HG03139 (cell line): Measurements from ENCODE around the gene MIEN1.
A peak's percentile ranks its signal among the peaks of the same experiment; 100 is the strongest.
"Not testable (repeated sequence)": the region's sequence is repeated elsewhere in the genome, so short reads cannot be mapped to it uniquely, and the experiment has no call there.

Experiments
- ATAC-seq: cut with Tn5 transposase; IDR thresholded peaks from one replicate; pipeline ENCODE4 v1.9.1; 2021; ENCODE audit not compliant: unreplicated experiment

The MIEN1 gene

GRCh38 chr17:39701012-39701783 is 29.1 kb downstream of the MIEN1 start:
- ATAC-seq = no peak

- no peak for ATAC-seq
Measured at GRCh38 chr17:39700148-39700987, 30.0 kb downstream of the MIEN1 start.

- no peak for ATAC-seq
Measured at GRCh38 chr17:39699818-39700147, 30.5 kb downstream of the MIEN1 start, which contains the start of gene ERBB2. Gene ERBB2, plus strand, starts transcription at chr17:39700064. Its CDS starts 175 bp downstream, at chr17:39700239.

GRCh38 chr17:39699157-39699817 is 31.0 kb downstream of the MIEN1 start:
- ATAC-seq = not testable (repeated sequence)

GRCh38 chr17:39697961-39698360 is 32.4 kb downstream of the MIEN1 start:
- no peak for ATAC-seq

- ATAC-seq = no peak
Measured at GRCh38 chr17:39696731-39697130, 33.6 kb downstream of the MIEN1 start.

GRCh38 chr17:39695089-39695474 is 35.2 kb downstream of the MIEN1 start:
- no peak for ATAC-seq

- no peak for ATAC-seq
Measured at GRCh38 chr17:39694593-39694992, 35.7 kb downstream of the MIEN1 start.

- ATAC-seq = no peak
Measured at GRCh38 chr17:39688945-39689344, 41.4 kb downstream of the MIEN1 start.

- ATAC-seq = no peak
Measured at GRCh38 chr17:39688475-39688835, 41.9 kb downstream of the MIEN1 start.

GRCh38 chr17:39687546-39688474 is 42.5 kb downstream of the MIEN1 start, which contains the start of gene PGAP3:
Gene PGAP3, minus strand, starts transcription at chr17:39688057. Its CDS starts 43 bp downstream, at chr17:39688014.
- peak; percentile 82 for ATAC-seq

- no peak for ATAC-seq
Measured at GRCh38 chr17:39687101-39687545, 43.2 kb downstream of the MIEN1 start.

- no peak for ATAC-seq
Measured at GRCh38 chr17:39684369-39685192, 45.8 kb downstream of the MIEN1 start.

- no peak for ATAC-seq
Measured at GRCh38 chr17:39683295-39683939, 46.9 kb downstream of the MIEN1 start.

- no peak for ATAC-seq
Measured at GRCh38 chr17:39679521-39680192, 50.7 kb downstream of the MIEN1 start.
